Esophagus (tissue), 2 donors: Measurements from ENCODE around the gene CPNE5. TPM values are rescaled to one million over a fixed set of nuclear protein-coding genes. Genes with fewer than 3 reads are reported as not detected.

Experiments
- H3K27ac ChIP-seq, 2 donors: one replicate each; pipeline ENCODE4 v1.5.1; 2013; ENCODE audit warnings: low read depth in 2 of 2, mild to moderate bottlenecking in 2 of 2, inconsistent platforms in 1 of 2, low read length in 1 of 2, moderate library complexity in 1 of 2
- H3K27me3 ChIP-seq, 2 donors: one replicate each; pipeline ENCODE4 v1.6.1; 2013; ENCODE audit warnings: low read length in 2 of 2, control low read depth in 1 of 2, mild to moderate bottlenecking in 1 of 2; ENCODE audit not compliant: insufficient read depth in 2 of 2, control insufficient read depth in 1 of 2
- H3K36me3 ChIP-seq, 2 donors: one replicate each; pipeline ENCODE4 v1.6.1; 2013; ENCODE audit warnings: low read length in 1 of 2; ENCODE audit not compliant: control insufficient read depth in 2 of 2, insufficient read depth in 2 of 2
- H3K4me1 ChIP-seq, 2 donors: one replicate each; pipeline ENCODE4 v1.6.1; 2013; ENCODE audit warnings: low read length in 1 of 2; ENCODE audit not compliant: control insufficient read depth in 2 of 2, insufficient read depth in 2 of 2
- H3K4me3 ChIP-seq, 2 donors: one replicate each; pipeline ENCODE4 v1.5.1; 2013; ENCODE audit warnings: low read length in 2 of 2, mild to moderate bottlenecking in 2 of 2, low read depth in 1 of 2, moderate library complexity in 1 of 2
- H3K9me3 ChIP-seq, 2 donors: one replicate each; pipeline ENCODE4 v1.6.1; 2013; ENCODE audit warnings: mild to moderate bottlenecking in 2 of 2, low read depth in 1 of 2, low read length in 1 of 2, moderate library complexity in 1 of 2; ENCODE audit not compliant: control insufficient read depth in 2 of 2, insufficient read depth in 1 of 2
- WGBS, 2 donors: extraction: QIAGEN DNeasy Blood & Tissue Kit; methylation state at CpG; one replicate each; pipeline ENCODE4 v1.1.7; 2013; 5-methylcytosine and 5-hydroxymethylcytosine counted together
- polyA plus RNA-seq, 2 donors: library from polyadenylated mRNA; stranded (reverse); fragments of 200-250 nt; gene quantifications; one replicate each; pipeline ENCODE4 v1.2.3, GENCODE V29; 2013
- donor health status: healthy with polysubstance abuse.
- donor health status: Bipolar disorder and iron deficiency.

CPNE5 gene
- polyA plus RNA-seq, 2 donors: 0.73 to 0.81 TPM

- H3K36me3 ChIP-seq: no peaks in the 10 kb centered on the region
- WGBS, 2 donors: 76 to 85% methylated on average over 3 of the region's 3 CpGs
- H3K27ac ChIP-seq: no peak overlapping the region
- no peak overlapping the region for H3K4me3 ChIP-seq
- H3K9me3 ChIP-seq: no peaks in the 10 kb centered on the region
- no peaks in the 10 kb centered on the region for H3K4me1 ChIP-seq
- no peaks in the 10 kb centered on the region for H3K27me3 ChIP-seq
Observed at GRCh38 chr6:36798852-36799251, 40.4 kb downstream of the CPNE5 start.

GRCh38 chr6:36797653-36798052 is 41.6 kb downstream of the CPNE5 start:
- H3K4me1 ChIP-seq: no peaks in the 10 kb centered on the region

GRCh38 chr6:36797055-36797454 is 42.2 kb downstream of the CPNE5 start:
- H3K9me3 ChIP-seq: no peaks in the 10 kb centered on the region
- H3K36me3 ChIP-seq: no peaks in the 10 kb centered on the region
- no peaks in the 10 kb centered on the region for H3K4me1 ChIP-seq
- H3K4me3 ChIP-seq: no peak overlapping the region
- 93 to 95% methylated on average over 12 of the region's 12 CpGs for WGBS, 2 donors
- no peaks in the 10 kb centered on the region for H3K27me3 ChIP-seq
- H3K27ac ChIP-seq: no peak overlapping the region

More at GRCh38 chr6:36797653-36798052, 41.6 kb downstream of the CPNE5 start:
- no peaks in the 10 kb centered on the region for H3K27me3 ChIP-seq
- no peak overlapping the region for H3K27ac ChIP-seq
- H3K4me3 ChIP-seq: no peak overlapping the region
- H3K36me3 ChIP-seq: no peaks in the 10 kb centered on the region
- no peaks in the 10 kb centered on the region for H3K9me3 ChIP-seq
- 76 to 83% methylated on average over 1 of the region's 1 CpG for WGBS, 2 donors

- no peak overlapping the region for H3K27ac ChIP-seq
- no peaks in the 10 kb centered on the region for H3K36me3 ChIP-seq
- H3K9me3 ChIP-seq: no peaks in the 10 kb centered on the region
- H3K4me3 ChIP-seq: no peak overlapping the region
- H3K4me1 ChIP-seq: no peaks in the 10 kb centered on the region
- WGBS, 2 donors: 87 to 89% methylated on average over 5 of the region's 5 CpGs
- H3K27me3 ChIP-seq: no peaks in the 10 kb centered on the region
Observed at GRCh38 chr6:36794713-36795065, 44.6 kb downstream of the CPNE5 start.

GRCh38 chr6:36793913-36794712 is 45.1 kb downstream of the CPNE5 start:
- Histone ChIP-seq H3K27me3 (no peaks in the 10 kb centered on the region), H3K36me3 (no peaks in the 10 kb centered on the region), H3K27ac (no peak overlapping the region), H3K9me3 (no peaks in the 10 kb centered on the region), H3K4me3 (no peak overlapping the region), H3K4me1 (no peaks in the 10 kb centered on the region)
- WGBS, 2 donors: 62% methylated on average over 19 of the region's 19 CpGs

GRCh38 chr6:36793296-36793912 is 45.8 kb downstream of the CPNE5 start:
- Histone ChIP-seq H3K4me3 (no peak overlapping the region), H3K36me3 (no peaks in the 10 kb centered on the region), H3K9me3 (no peaks in the 10 kb centered on the region), H3K27me3 (no peaks in the 10 kb centered on the region), H3K27ac (no peak overlapping the region), H3K4me1 (no peaks in the 10 kb centered on the region)
- 86 to 90% methylated on average over 8 to 9 of the region's 9 CpGs for WGBS, 2 donors

- no peaks in the 10 kb centered on the region for H3K36me3 ChIP-seq
- H3K27me3 ChIP-seq: no peaks in the 10 kb centered on the region
- H3K4me1 ChIP-seq: no peaks in the 10 kb centered on the region
- WGBS, 2 donors: 74 to 84% methylated on average over 10 of the region's 10 CpGs
- H3K27ac ChIP-seq: no peak overlapping the region
- no peak overlapping the region for H3K4me3 ChIP-seq
- H3K9me3 ChIP-seq: no peaks in the 10 kb centered on the region
Observed at GRCh38 chr6:36791521-36792135, 47.6 kb downstream of the CPNE5 start.

- Histone ChIP-seq H3K9me3 (no peaks in the 10 kb centered on the region), H3K4me3 (no peak overlapping the region), H3K27me3 (no peaks in the 10 kb centered on the region), H3K36me3 (no peaks in the 10 kb centered on the region), H3K27ac (no peak overlapping the region), H3K4me1 (no peaks in the 10 kb centered on the region)
- 90 to 95% methylated on average over 2 of the region's 2 CpGs for WGBS, 2 donors
Observed at GRCh38 chr6:36791085-36791484, 48.2 kb downstream of the CPNE5 start.

- Histone ChIP-seq H3K27ac (no peak overlapping the region), H3K27me3 (no peaks in the 10 kb centered on the region)
- 15 to 27% methylated on average over 4 of the region's 4 CpGs for WGBS, 2 donors
Observed at GRCh38 chr6:36788768-36789167, 50.5 kb downstream of the CPNE5 start.

More at GRCh38 chr6:36788768-36789167, 50.5 kb downstream of the CPNE5 start:
- Histone ChIP-seq H3K36me3 (no peaks in the 10 kb centered on the region), H3K4me1 (no peaks in the 10 kb centered on the region), H3K9me3 (no peaks in the 10 kb centered on the region), H3K4me3 (no peak overlapping the region)
